A549 (cell line): ENCODE results near the gene FBXO31. TPM values are rescaled to one million over a fixed set of nuclear protein-coding genes. Genes with fewer than 3 reads are reported as not detected.

ENCODE experiments used
- ATAC-seq, 2 experiments: fragments of 200-7000 bp in 1 of 2; fragments of >200 bp in 1 of 2; cut with Nextera tagmentation in 1 of 2; cut with Tn5 transposase in 1 of 2; 3 replicates each; pipeline versions ENCODE4 v1.8.0 to v1.9.1; 2018 to 2020; ENCODE audit warnings: mild to moderate bottlenecking in 1 of 2, moderate library complexity in 1 of 2
- CTCF ChIA-PET: fragments of 300-600 bp; sonication (Branson Sonifier 250); formaldehyde crosslinking; extraction: SDS; loops from one replicate; lab custom pipeline; 2021; ENCODE audit warnings: antibody characterized with exemption, inconsistent platforms; lab: Yijun Ruan, JAX
- POLR2A ChIA-PET: fragments of 350-600 bp; formaldehyde crosslinking; extraction: SDS; loops from one replicate; lab custom pipeline; 2021; ENCODE audit warnings: antibody characterized with exemption, inconsistent platforms; lab: Yijun Ruan, JAX
- DNase-seq, 2 experiments: peaks; one replicate each; pipeline versions ENCODE4 v3.0.0 to v3.0.0-alpha.2; 2011 to 2016; ENCODE audit warnings: low read depth in 1 of 2, low spot score in 1 of 2
- FAIRE-seq: peaks from 2 replicates; lab custom pipeline; 2011; peaks lifted over from hg19 to GRCh38; lab: Jason Lieb, UNC
- H3K27ac ChIP-seq, 2 experiments: fragments of >200 bp; sonication (Bioruptor Twin); formaldehyde crosslinking; 3 replicates each; pipeline ENCODE4 v1.5.1; 2016 to 2017
- H3K4me1 ChIP-seq: fragments of >200 bp; sonication (Bioruptor Twin); formaldehyde crosslinking; 3 replicates; pipeline ENCODE4 v1.6.1; 2016
- H3K4me2 ChIP-seq: fragments of >200 bp; sonication (Bioruptor Twin); formaldehyde crosslinking; 3 replicates; pipeline ENCODE4 v1.6.1; 2016
- H3K4me3 ChIP-seq: fragments of >200 bp; sonication (Bioruptor Twin); formaldehyde crosslinking; 3 replicates; pipeline ENCODE4 v1.5.1; 2016
- H3K9me3 ChIP-seq: fragments of >200 bp; sonication (Bioruptor Twin); formaldehyde crosslinking; 3 replicates; pipeline ENCODE4 v1.6.1; 2016
- BHLHE40 ChIP-seq: IDR thresholded peaks from 2 replicates; pipeline ENCODE4 v1.6.1; 2012; ENCODE audit warnings: low read depth, low read length, inconsistent platforms
- CBX2 ChIP-seq: fragments of 200-600 bp; sonication (generic); IDR thresholded peaks from 2 replicates; pipeline ENCODE4 v1.6.1; 2016; ENCODE audit warnings: low read depth, mild to moderate bottlenecking, borderline replicate concordance
- CBX8 ChIP-seq: fragments of 200-600 bp; sonication (generic); IDR thresholded peaks from 2 replicates; pipeline ENCODE4 v1.6.1; 2016
- CEBPB ChIP-seq, 2 experiments: fragments of >200 bp in 1 of 2; sonication (Bioruptor Twin) in 1 of 2; formaldehyde crosslinking in 1 of 2; IDR thresholded peaks; 2 replicates each; pipeline ENCODE4 v1.6.1; 2012 to 2016
- CHD2 ChIP-seq: fragments of 150-350 bp; IDR thresholded peaks from 2 replicates; pipeline ENCODE4 v1.6.1; 2014; ENCODE audit warnings: low read length; ENCODE audit not compliant: partially characterized antibody
- EHF ChIP-seq: fragments of 250-450 bp; sonication (Bioruptor Pico); IDR thresholded peaks from 2 replicates; pipeline ENCODE4 v1.5.0; 2020; ENCODE audit warnings: mild to moderate bottlenecking
- ELK1 ChIP-seq: fragments of 150-350 bp; IDR thresholded peaks from 2 replicates; pipeline ENCODE4 v1.6.1; 2014; ENCODE audit warnings: low read depth, mild to moderate bottlenecking, low read length
- ESRRA ChIP-seq: fragments of 150-350 bp; IDR thresholded peaks from 2 replicates; pipeline ENCODE4 v1.6.1; 2014; ENCODE audit warnings: mild to moderate bottlenecking, low read length, borderline replicate concordance
- FOSL2 ChIP-seq, 2 experiments: fragments of 450-650 bp in 1 of 2; fragments of >200 bp in 1 of 2; sonication (Bioruptor Twin) in 1 of 2; formaldehyde crosslinking; IDR thresholded peaks; 2 replicates each; pipeline versions ENCODE4 v1.5.0 to v1.6.1; 2016 to 2020; ENCODE audit warnings: mild to moderate bottlenecking in 1 of 2, moderate library complexity in 1 of 2
- GATA3 ChIP-seq: IDR thresholded peaks from 2 replicates; pipeline ENCODE4 v1.6.1; 2012; ENCODE audit warnings: borderline replicate concordance
- HDAC2 ChIP-seq: fragments of 200-600 bp; sonication (generic); IDR thresholded peaks from 2 replicates; pipeline ENCODE4 v1.6.1; 2016
- HOXA7 ChIP-seq: fragments of 250-450 bp; sonication (Bioruptor Pico); IDR thresholded peaks from 2 replicates; pipeline ENCODE4 v1.5.0; 2020; ENCODE audit warnings: mild to moderate bottlenecking, moderate library complexity
- JUN ChIP-seq, 2 experiments: fragments of >200 bp; sonication (Bioruptor Twin); formaldehyde crosslinking; IDR thresholded peaks; 2 replicates in 1 of 2; 3 replicates in 1 of 2; pipeline ENCODE4 v1.6.1; 2016 to 2017
- JUNB ChIP-seq: fragments of >200 bp; sonication (Bioruptor Twin); formaldehyde crosslinking; IDR thresholded peaks from 2 replicates; pipeline ENCODE4 v1.6.1; 2016
- KDM1A ChIP-seq: fragments of 200-600 bp; sonication (generic); IDR thresholded peaks from 2 replicates; pipeline ENCODE4 v1.6.1; 2016; ENCODE audit warnings: low read depth, mild to moderate bottlenecking
- KDM5A ChIP-seq: fragments of 200-600 bp; sonication (generic); IDR thresholded peaks from 2 replicates; pipeline ENCODE4 v1.6.1; 2016; ENCODE audit warnings: antibody characterized with exemption, mild to moderate bottlenecking
- MAX ChIP-seq: IDR thresholded peaks from 2 replicates; pipeline ENCODE4 v1.6.1; 2012
- MAZ ChIP-seq: fragments of 150-350 bp; IDR thresholded peaks from 2 replicates; pipeline ENCODE4 v1.6.1; 2014; ENCODE audit warnings: antibody characterized with exemption, low read depth, low read length, borderline replicate concordance
- PBX3 ChIP-seq: IDR thresholded peaks from 2 replicates; pipeline ENCODE4 v1.6.1; 2012
- PHF8 ChIP-seq: fragments of 200-600 bp; sonication (generic); IDR thresholded peaks from 2 replicates; pipeline ENCODE4 v1.6.1; 2016; ENCODE audit warnings: low read depth, mild to moderate bottlenecking, antibody characterized with exemption, moderate library complexity, borderline replicate concordance
- POLR2A ChIP-seq: IDR thresholded peaks from 2 replicates; pipeline ENCODE4 v1.6.1; 2012; ENCODE audit warnings: mild to moderate bottlenecking, low read length
- RCOR1 ChIP-seq: fragments of 150-350 bp; IDR thresholded peaks from 2 replicates; pipeline ENCODE4 v1.6.1; 2014; ENCODE audit warnings: antibody characterized with exemption, low read length, low read depth
- REST ChIP-seq: fragments of 200-600 bp; sonication (generic); IDR thresholded peaks from 2 replicates; pipeline ENCODE4 v1.6.1; 2016; ENCODE audit warnings: antibody characterized with exemption, mild to moderate bottlenecking, moderate library complexity
- RFX5 ChIP-seq: fragments of 450-650 bp; IDR thresholded peaks from 2 replicates; pipeline ENCODE4 v1.7.1; 2014; ENCODE audit warnings: antibody characterized with exemption, mild to moderate bottlenecking, moderate library complexity
- SMC3 ChIP-seq: fragments of >200 bp; sonication (Bioruptor Twin); formaldehyde crosslinking; IDR thresholded peaks from 3 replicates; pipeline ENCODE4 v1.6.1; 2018; ENCODE audit warnings: inconsistent platforms
- TP53 ChIP-seq: fragments of 250-450 bp; sonication (Bioruptor Pico); IDR thresholded peaks from 2 replicates; pipeline ENCODE4 v1.5.0; 2021; ENCODE audit warnings: mild to moderate bottlenecking, moderate library complexity
- ZC3H11A ChIP-seq: fragments of 450-650 bp; IDR thresholded peaks from 2 replicates; pipeline ENCODE4 v1.6.1; 2014; ENCODE audit warnings: antibody characterized with exemption, mild to moderate bottlenecking
- WGBS: methylation state at CpG from one replicate; pipeline ENCODE4 v1.1.6; 2017; ENCODE audit errors: missing lambda C conversion rate; 5-methylcytosine and 5-hydroxymethylcytosine counted together
- polyA plus RNA-seq, 4 experiments: library from polyadenylated mRNA; depleted of rRNA in 3 of 4; stranded (reverse); fragments of >200 nt; fragmentation: RNase III in 1 of 4; extraction: RNeasy Plus Mini Kit Qiagen cat#74134 plus additional on column Dnase treatment in 1 of 4; gene quantifications; 2 replicates in 3 of 4; 3 replicates in 1 of 4; pipeline ENCODE4 v1.2.3, GENCODE V29; 2011 to 2017

FBXO31 gene
- polyA plus RNA-seq, 2 of the 4 experiments (the other 2 are of a cell fraction) = 10.5 to 11.1 TPM

DNA sequence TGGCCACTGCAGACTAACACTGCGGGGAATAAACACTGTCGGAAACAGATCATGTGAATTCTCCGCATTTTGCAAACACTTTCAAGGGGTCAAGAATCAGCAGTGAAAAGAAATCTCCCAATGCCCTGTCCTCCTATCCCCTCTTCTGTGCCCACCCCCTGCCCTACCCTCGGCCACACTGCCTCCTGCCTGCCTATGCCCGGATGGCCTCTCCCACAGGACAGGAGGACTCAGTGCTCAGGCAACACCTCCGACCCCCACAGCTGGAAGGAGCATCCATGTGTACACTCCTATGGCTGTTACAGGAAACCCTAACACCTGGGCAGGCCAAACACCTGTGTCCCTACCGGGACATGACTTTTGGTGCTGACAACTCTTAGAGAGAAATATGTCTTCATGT is 24.5 kb downstream of the FBXO31 start:
- H3K27ac ChIP-seq = no peak overlapping the region
- H3K4me3 ChIP-seq = no peak overlapping the region
- DNase-seq = no peak
- no peaks in the 10 kb centered on the region for H3K4me1 ChIP-seq
- no peak overlapping the region for H3K4me2 ChIP-seq
- no peak for FAIRE-seq
- ChIA-PET POLR2A (no interaction called here), CTCF (interaction anchor here (1.4 kb wide), 1 partner anchor 277 kb away, joined by 3 read pairs; no protein-coding TSS in a partner anchor)
- ATAC-seq = 0 out of 6 replicates have a peak, but pooled peaks of 1 of the 2 experiments have one; percentile 33
- no peaks in the 10 kb centered on the region for H3K9me3 ChIP-seq
- WGBS = 85% methylated on average over 7 of the region's 7 CpGs
- TF ChIP-seq HDAC2 = no peak
- TF ChIP-seq TP53 = no peak
- TF ChIP-seq POLR2A = no peak
- no peak for TF ChIP-seq KDM5A
- TF ChIP-seq PBX3 = no peak
- no peak for TF ChIP-seq JUN (IDR thresholded peaks at IDR 0.05)
- TF ChIP-seq CBX8 = no peak
- no peak for TF ChIP-seq CEBPB (IDR thresholded peaks at IDR 0.05)
- TF ChIP-seq, all 56 proteins: peak for 0

- Histone ChIP-seq H3K4me2 (no peak overlapping the region), H3K4me3 (no peak overlapping the region), H3K4me1 (no peaks in the 10 kb centered on the region), H3K9me3 (no peaks in the 10 kb centered on the region), H3K27ac (no peak overlapping the region)
- TF ChIP-seq CBX2 = no peak
- no peak for TF ChIP-seq HDAC2
- TF ChIP-seq REST = no peak
- TF ChIP-seq HOXA7 (CRISPR knock-in tag) = no peak
- no peak for TF ChIP-seq SMC3
- TF ChIP-seq BHLHE40 = no peak
- no peak for TF ChIP-seq ZC3H11A
- TF ChIP-seq RFX5 = no peak
- no peak for TF ChIP-seq JUNB
- no peak for TF ChIP-seq GATA3
- TF ChIP-seq FOSL2 (IDR thresholded peaks at IDR 0.05) = no peak
- TF ChIP-seq FOSL2 (CRISPR knock-in tag; IDR thresholded peaks at IDR 0.05) = no peak
- TF ChIP-seq KDM1A = no peak
- TF ChIP-seq POLR2A = no peak
- no peak for TF ChIP-seq MAX
- no peak for TF ChIP-seq EHF (CRISPR knock-in tag)
- no peak for TF ChIP-seq CHD2
- TF ChIP-seq KDM5A = no peak
- CTCF ChIA-PET = interaction anchor here (1.1 to 1.4 kb wide), 2 partner anchors 35 to 278 kb away, joined by 3 read pairs; no protein-coding TSS in a partner anchor
- 83% methylated on average over 8 of the region's 9 CpGs for WGBS
- POLR2A ChIA-PET = no interaction called here
- ATAC-seq (no peak), FAIRE-seq (no peak), DNase-seq (no peak)
These were observed 24.9 kb downstream of the FBXO31 start for GRCh38 chr16:87358696-87359095.

DNA sequence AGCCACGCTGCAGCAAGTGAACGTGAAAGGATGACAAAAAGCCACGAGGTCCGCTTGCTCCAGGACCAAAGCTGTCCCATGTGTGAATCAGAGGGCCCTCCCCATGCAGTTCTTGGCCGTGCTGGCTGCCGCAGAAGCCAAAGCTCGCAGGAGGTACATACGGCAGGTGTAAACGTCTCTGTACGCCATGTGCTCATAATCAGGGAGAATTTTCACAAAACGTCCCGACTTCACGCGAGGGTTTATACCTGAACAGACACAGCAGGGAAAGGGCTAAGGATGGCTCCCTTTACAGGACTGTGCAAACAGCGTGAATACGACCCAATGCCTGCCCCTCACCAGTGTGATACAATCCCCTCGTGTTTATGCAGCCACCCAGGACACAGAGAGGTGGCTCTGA is 25.3 kb downstream of the FBXO31 start:
- no peak overlapping the region for H3K27ac ChIP-seq
- ChIA-PET POLR2A (no interaction called here), CTCF (interaction anchor here (1.1 to 1.6 kb wide), 3 partner anchors 14 to 278 kb away, joined by 3 read pairs; no protein-coding TSS in a partner anchor)
- no peak overlapping the region for H3K4me2 ChIP-seq
- ATAC-seq (no peak), FAIRE-seq (no peak), DNase-seq (no peak)
- no peak overlapping the region for H3K4me3 ChIP-seq
- no peaks in the 10 kb centered on the region for H3K4me1 ChIP-seq
- no peaks in the 10 kb centered on the region for H3K9me3 ChIP-seq
- 91% methylated on average over 17 of the region's 17 CpGs for WGBS
- TF ChIP-seq PHF8 (no peak), ZC3H11A (no peak), MAZ (no peak), RCOR1 (no peak), SMC3 (no peak), ELK1 (no peak), PBX3 (no peak), HOXA7 (CRISPR knock-in tag) (no peak), JUN (IDR thresholded peaks at IDR 0.05) (no peak), ESRRA (no peak)
